CD4-positive, alpha-beta T cell (primary cell): Measurements from ENCODE around the gene FGFRL1. TPM values are rescaled to one million over a fixed set of nuclear protein-coding genes. Genes with fewer than 3 reads are reported as not detected.
"Not testable (repeated sequence)": the region's sequence is repeated elsewhere in the genome, so short reads cannot be mapped to it uniquely, and the experiment has no call there.

Source experiments
- ATAC-seq: fragments of 200-7000 bp; cut with Tn5 transposase; one replicate; pipeline ENCODE4 v1.10.0; 2022; ENCODE audit warnings: mild to moderate bottlenecking; ENCODE audit not compliant: poor library complexity
- CTCF ChIA-PET: fragments of 350-600 bp; sonication (Branson Sonifier 250); formaldehyde crosslinking; loops from one replicate; lab custom pipeline; 2021; ENCODE audit warnings: antibody characterized with exemption, inconsistent platforms; lab: Charles Lee
- POLR2A ChIA-PET: fragments of 350-600 bp; sonication (Branson Sonifier 250); formaldehyde crosslinking; loops from one replicate; lab custom pipeline; 2021; ENCODE audit warnings: antibody characterized with exemption, inconsistent platforms; lab: Charles Lee
- DNase-seq, 14 experiments: peaks; one replicate each; pipeline ENCODE4 v3.0.0-alpha.2; 2013 to 2020; ENCODE audit warnings: mixed read lengths in 2 of 14
- H3K27ac ChIP-seq, 2 donors: one replicate each; pipeline versions ENCODE4 v1.5.1 to v1.7.0; 2013; ENCODE audit warnings: low read length in 2 of 2, low read depth in 1 of 2, mild to moderate bottlenecking in 1 of 2
- H3K27me3 ChIP-seq, 2 experiments: 1 replicate in 1 of 2; 2 replicates in 1 of 2; pipeline versions ENCODE4 v1.6.1 to v1.7.0; 2013; ENCODE audit warnings: low read length in 2 of 2, control low read depth in 1 of 2, mild to moderate bottlenecking in 1 of 2, moderate library complexity in 1 of 2; ENCODE audit not compliant: insufficient read depth in 2 of 2, control insufficient read depth in 1 of 2
- H3K36me3 ChIP-seq: one replicate; pipeline ENCODE4 v1.6.1; 2013; ENCODE audit warnings: low read length, control low read depth; ENCODE audit not compliant: insufficient read depth
- H3K4me1 ChIP-seq: one replicate; pipeline ENCODE4 v1.6.1; 2013; ENCODE audit warnings: low read length, control low read depth; ENCODE audit not compliant: insufficient read depth
- H3K4me3 ChIP-seq: one replicate; pipeline ENCODE4 v1.5.1; 2013; ENCODE audit warnings: mild to moderate bottlenecking, low read length, moderate library complexity
- H3K9me3 ChIP-seq, 2 experiments: 1 replicate in 1 of 2; 2 replicates in 1 of 2; pipeline versions ENCODE4 v1.6.1 to v1.7.0; 2013; ENCODE audit warnings: low read length in 2 of 2, mild to moderate bottlenecking in 2 of 2, control low read depth in 1 of 2, moderate library complexity in 1 of 2; ENCODE audit not compliant: control insufficient read depth in 1 of 2, insufficient read depth in 1 of 2
- H3K27ac Mint-ChIP-seq: one replicate; pipeline ENCODE4 v1.8.0; 2020; ENCODE audit warnings: mixed read lengths
- H3K27me3 Mint-ChIP-seq: one replicate; pipeline ENCODE4 v1.8.0; 2021; ENCODE audit warnings: mixed read lengths
- H3K36me3 Mint-ChIP-seq: one replicate; pipeline ENCODE4 v1.8.0; 2021; ENCODE audit warnings: low read depth, mixed read lengths
- H3K4me1 Mint-ChIP-seq: one replicate; pipeline ENCODE4 v1.8.0; 2021; ENCODE audit warnings: low read depth, mixed read lengths
- H3K4me3 Mint-ChIP-seq: one replicate; pipeline ENCODE4 v1.8.0; 2020; ENCODE audit warnings: mild to moderate bottlenecking, mixed read lengths
- H3K9me3 Mint-ChIP-seq: one replicate; pipeline ENCODE4 v1.8.0; 2020; ENCODE audit warnings: mixed read lengths
- CTCF ChIP-seq: fragments of 200-600 bp; IDR thresholded peaks from one replicate; pipeline ENCODE4 v1.8.0; 2022; ENCODE audit warnings: antibody characterized with exemption, mild to moderate bottlenecking
- intact Hi-C, 2 experiments: fragments of 100-400 bp; cut with DNase I in 1 of 2; cut with micrococcal nuclease in 1 of 2; formaldehyde crosslinking; loops; one replicate each; pipeline versions ENCODE4 v1.15.1 to v1.9.0; 2023 to 2025; cut with DNase I, micrococcal nuclease
- total RNA-seq, 174 experiments: library from RNA in 2 of 174; stranded (reverse) in 2 of 174; gene quantifications; one replicate each; pipeline ENCODE4 v1.2.3 and lab custom pipeline; 2021 to 2026

FGFRL1 gene
- total RNA-seq, 2 experiments from 2014 or later, result 21.8 to 25.0 TPM

- Mint-ChIP-seq H3K9me3 (no peaks in the 10 kb centered on the region), H3K4me1 (no peaks in the 10 kb centered on the region), H3K4me3 (peak overlapping the region; percentile 54), H3K27ac (no peak overlapping the region), H3K27me3 (no peaks in the 10 kb centered on the region), H3K36me3 (no peaks in the 10 kb centered on the region)
- Histone ChIP-seq H3K27me3 (peaks cover 0 to 2% of the 10 kb centered on the region in 2 experiments), H3K27ac (no peak overlapping the region), H3K4me1 (peaks cover 38% of the 10 kb centered on the region), H3K36me3 (no peaks in the 10 kb centered on the region), H3K4me3 (peak overlapping the region; percentile 63), H3K9me3 (peaks cover 0 to 8% of the 10 kb centered on the region in 2 experiments)
- POLR2A ChIA-PET, result interaction anchor here (0.5 to 2.0 kb wide), 5 partner anchors 14 to 1282 kb away, joined by 3 to 7 read pairs (median 5); partner anchors contain the start of genes FGFRL1, GAK, IDUA and TMEM175
- DNase-seq (peak; percentile 29 to 81 (median 56)), ATAC-seq (peak; percentile 60)
- CTCF ChIA-PET, result interaction anchor here (0.9 to 1.0 kb wide), 2 partner anchors 15 to 38 kb away, joined by 3 read pairs; no protein-coding TSS in a partner anchor
- intact Hi-C loops, result loop anchor here (1.0 to 5.0 kb wide), 6 partner anchors 14 to 268 kb away; partner anchors contain the start of genes GAK (in 2 of the 2), TMEM175 (in 2 of the 2), FGFRL1 (in 1 of the 2) and IDUA (in 1 of the 2)
- TF ChIP-seq CTCF, result no peak
Measured at GRCh38 chr4:972651-973424, 38.6 kb upstream of the FGFRL1 start.

- POLR2A ChIA-PET, result interaction anchor here (1.1 to 1.5 kb wide), 2 partner anchors 13 to 37 kb away, joined by 5 read pairs; partner anchors contain the start of genes FGFRL1 and IDUA
- Histone ChIP-seq H3K27me3 (no peaks in the 10 kb centered on the region), H3K9me3 (peaks cover 0 to 4% of the 10 kb centered on the region in 2 experiments), H3K27ac (no peak within 1 kb of the TSS), H3K4me1 (peaks cover 32% of the 10 kb centered on the region), H3K36me3 (no peaks in the 10 kb centered on the region), H3K4me3 (peak within 1 kb of the TSS; percentile 63)
- Mint-ChIP-seq H3K27ac (no peak within 1 kb of the TSS), H3K27me3 (no peaks in the 10 kb centered on the region), H3K4me3 (peak within 1 kb of the TSS; percentile 60), H3K36me3 (no peaks in the 10 kb centered on the region), H3K9me3 (no peaks in the 10 kb centered on the region), H3K4me1 (no peaks in the 10 kb centered on the region)
- DNase-seq (peak; percentile 78 to 96 (median 90)), ATAC-seq (peak; percentile 94)
- no peak for TF ChIP-seq CTCF
- CTCF ChIA-PET, result interaction anchor here (0.9 to 1.0 kb wide), 2 partner anchors 14 to 37 kb away, joined by 3 read pairs; no protein-coding TSS in a partner anchor
- intact Hi-C loops, result loop anchor here (1.0 to 5.0 kb wide), 6 partner anchors 14 to 268 kb away; partner anchors contain the start of genes GAK (in 2 of the 2), TMEM175 (in 2 of the 2), FGFRL1 (in 1 of the 2) and IDUA (in 1 of the 2)
Measured at GRCh38 chr4:973431-974397, 37.7 kb upstream of the FGFRL1 start, which contains the start of gene DGKQ. Gene DGKQ (minus strand): TSS chr4:973569. CDS start chr4:973482, 87 bp downstream.

- no peak overlapping the region for H3K27ac Mint-ChIP-seq
- H3K9me3 Mint-ChIP-seq, result no peaks in the 10 kb centered on the region
- DNase-seq, result no peak
- Histone ChIP-seq H3K36me3 (no peaks in the 10 kb centered on the region), H3K9me3 (peaks cover 0 to 4% of the 10 kb centered on the region in 2 experiments), H3K27ac (no peak overlapping the region), H3K4me1 (peaks cover 34% of the 10 kb centered on the region), H3K27me3 (no peaks in the 10 kb centered on the region), H3K4me3 (no peak overlapping the region)
- H3K4me3 Mint-ChIP-seq, result no peak overlapping the region
- intact Hi-C loops, result loop anchor here in 1 of 2 experiments (5.0 kb wide), 1 partner anchor 192 kb away; no protein-coding TSS in a partner anchor
- no peak for TF ChIP-seq CTCF
- no peaks in the 10 kb centered on the region for H3K36me3 Mint-ChIP-seq
- no peak for ATAC-seq
- H3K27me3 Mint-ChIP-seq, result no peaks in the 10 kb centered on the region
- H3K4me1 Mint-ChIP-seq, result no peaks in the 10 kb centered on the region
- ChIA-PET POLR2A (no interaction called here), CTCF (no interaction called here)
Measured at GRCh38 chr4:974668-975067, 36.8 kb upstream of the FGFRL1 start.

- H3K27ac Mint-ChIP-seq, H3K27ac ChIP-seq, H3K4me3 ChIP-seq, H3K27me3 Mint-ChIP-seq, POLR2A ChIA-PET, H3K4me1 Mint-ChIP-seq, ATAC-seq, H3K27me3 ChIP-seq, CTCF ChIA-PET, H3K4me3 Mint-ChIP-seq, H3K9me3 Mint-ChIP-seq, DNase-seq, H3K9me3 ChIP-seq, H3K36me3 ChIP-seq, H3K36me3 Mint-ChIP-seq, intact Hi-C loops: not testable (repeated sequence)
- H3K4me1 ChIP-seq, result peaks cover 28% of the 10 kb centered on the region
Measured at GRCh38 chr4:976016-976415, 35.4 kb upstream of the FGFRL1 start.
